ENCODE results near the gene HOXC10.

HOXC10 gene

GRCh38 chr12:53991077-53991460 is 6.1 kb downstream of the HOXC10 start:
- Histone ChIP-seq H3K4me2 (ENCODE audit: low read length) (no peak overlapping the region), H3K27me3 (ENCODE audit: control insufficient read depth, low read length) (peaks cover 98% of the 10 kb centered on the region), H3K79me2 (ENCODE audit: control insufficient read depth, low read length) (no peaks in the 10 kb centered on the region), H3K9me3 (ENCODE audit: control insufficient read depth, insufficient read depth, low read length) (no peaks in the 10 kb centered on the region), H3K36me3 (ENCODE audit: control insufficient read depth, low read length) (no peaks in the 10 kb centered on the region), H3K4me1 (ENCODE audit: control insufficient read depth, low read length) (peaks cover 45% of the 10 kb centered on the region), H3K4me3 (ENCODE audit: low read length) (no peak overlapping the region), H3K9me2 (replicated peaks; ENCODE audit: control insufficient read depth, low read length) (no peaks in the 10 kb centered on the region), H3K27ac (ENCODE audit: low read depth, low read length) (no peak overlapping the region), H3F3A (ENCODE audit: control insufficient read depth, insufficient read depth) (0 out of 2 replicates have a peak, but pooled peaks cover 2% of the 10 kb centered on the region), H4K20me1 (ENCODE audit: control insufficient read depth, insufficient read depth, low read depth, low read length) (peaks cover 6% of the 10 kb centered on the region; the same call in 1 of the 2 replicates)
- TF ChIP-seq CTCF (IDR thresholded peaks at IDR 0.05; ENCODE audit: low read depth, low read length, poor library complexity, severe bottlenecking) = no peak
- TF ChIP-seq EZH2phosphoT487 (IDR thresholded peaks at IDR 0.05; ENCODE audit: borderline replicate concordance, low read length) = peak; percentile 68; the same call in 1 of the 2 replicates

GRCh38 chr12:53992377-53992889 is 7.5 kb downstream of the HOXC10 start:
- peaks cover 45% of the 10 kb centered on the region for H3K4me1 ChIP-seq (ENCODE audit: control insufficient read depth, low read length)
- peaks cover 98% of the 10 kb centered on the region for H3K27me3 ChIP-seq (ENCODE audit: control insufficient read depth, low read length)
- TF ChIP-seq CTCF (IDR thresholded peaks at IDR 0.05; ENCODE audit: low read depth, low read length, poor library complexity, severe bottlenecking) (no peak), EZH2phosphoT487 (IDR thresholded peaks at IDR 0.05; ENCODE audit: borderline replicate concordance, low read length) (no peak; the same call in 1 of the 2 replicates)

GRCh38 chr12:53993162-53994008 is 8.4 kb downstream of the HOXC10 start:
- Histone ChIP-seq H3K9me2 (replicated peaks; ENCODE audit: control insufficient read depth, low read length) (no peaks in the 10 kb centered on the region), H3K79me2 (ENCODE audit: control insufficient read depth, low read length) (no peaks in the 10 kb centered on the region), H3K36me3 (ENCODE audit: control insufficient read depth, low read length) (no peaks in the 10 kb centered on the region), H3K27ac (ENCODE audit: low read depth, low read length) (no peak overlapping the region), H4K20me1 (ENCODE audit: control insufficient read depth, insufficient read depth, low read depth, low read length) (peaks cover 5% of the 10 kb centered on the region; the same call in 1 of the 2 replicates), H3K4me1 (ENCODE audit: control insufficient read depth, low read length) (peaks cover 35% of the 10 kb centered on the region), H3K4me3 (ENCODE audit: low read length) (no peak overlapping the region), H3K4me2 (ENCODE audit: low read length) (no peak overlapping the region), H3K27me3 (ENCODE audit: control insufficient read depth, low read length) (peaks cover 98% of the 10 kb centered on the region), H3F3A (ENCODE audit: control insufficient read depth, insufficient read depth) (0 out of 2 replicates have a peak, but pooled peaks cover 2% of the 10 kb centered on the region), H3K9me3 (ENCODE audit: control insufficient read depth, insufficient read depth, low read length) (no peaks in the 10 kb centered on the region)
- peak; percentile 85; the same call in 1 of the 2 replicates for TF ChIP-seq EZH2phosphoT487 (IDR thresholded peaks at IDR 0.05; ENCODE audit: borderline replicate concordance, low read length)
- no peak for TF ChIP-seq CTCF (IDR thresholded peaks at IDR 0.05; ENCODE audit: low read depth, low read length, poor library complexity, severe bottlenecking)

More at GRCh38 chr12:53992377-53992889, 7.5 kb downstream of the HOXC10 start:
- no peak overlapping the region for H3K4me2 ChIP-seq (ENCODE audit: low read length)
- H3K9me3 ChIP-seq (ENCODE audit: control insufficient read depth, insufficient read depth, low read length) = no peaks in the 10 kb centered on the region
- no peak overlapping the region for H3K4me3 ChIP-seq (ENCODE audit: low read length)
- peaks cover 6% of the 10 kb centered on the region; the same call in 1 of the 2 replicates for H4K20me1 ChIP-seq (ENCODE audit: control insufficient read depth, insufficient read depth, low read depth, low read length)
- no peaks in the 10 kb centered on the region for H3K36me3 ChIP-seq (ENCODE audit: control insufficient read depth, low read length)
- no peaks in the 10 kb centered on the region for H3K9me2 ChIP-seq (replicated peaks; ENCODE audit: control insufficient read depth, low read length)
- no peak overlapping the region for H3K27ac ChIP-seq (ENCODE audit: low read depth, low read length)
- H3K79me2 ChIP-seq (ENCODE audit: control insufficient read depth, low read length) = no peaks in the 10 kb centered on the region
- 0 out of 2 replicates have a peak, but pooled peaks cover 2% of the 10 kb centered on the region for H3F3A ChIP-seq (ENCODE audit: control insufficient read depth, insufficient read depth)

All from DOHH2 (cell line).